K562 (cell line): ENCODE results near the gene SOCS2. TPM values are rescaled to one million over a fixed set of nuclear protein-coding genes. Genes with fewer than 3 reads are reported as not detected.
A peak's percentile ranks its signal among the peaks of the same experiment; 100 is the strongest.

ENCODE experiments used
- ATAC-seq: fragments of 200-7000 bp; cut with Tn5 transposase; 3 replicates; pipeline ENCODE4 v1.9.1; 2020; ENCODE audit warnings: moderate library complexity
- BruUV-seq: library from RNA; stranded (reverse); fragments of 400-500 nt; replicated peaks from 2 replicates; lab custom pipeline; 2021; lab: Mats Ljungman, UMichigan
- CTCF ChIA-PET: fragments of 300-600 bp; formaldehyde crosslinking; extraction: SDS; loops from one replicate; lab custom pipeline; 2021; ENCODE audit warnings: low intra/inter-chr PET ratio; lab: Yijun Ruan, JAX
- POLR2A ChIA-PET: fragments of 300-600, 350-650 bp; sonication (Branson Sonifier 250); formaldehyde crosslinking; extraction: SDS; loops from one replicate; lab custom pipeline; 2021; ENCODE audit warnings: antibody characterized with exemption, inconsistent platforms; lab: Yijun Ruan, JAX
- DNase-seq, 4 experiments: peaks; one replicate each; pipeline versions ENCODE4 v3.0.0 to v3.0.0-alpha.2; 2011 to 2018; ENCODE audit warnings: low spot score in 3 of 4, mixed read lengths in 3 of 4; ENCODE audit errors: extremely low read depth in 1 of 4
- FAIRE-seq: peaks from 2 replicates; lab custom pipeline; 2011; peaks lifted over from hg19 to GRCh38; lab: Jason Lieb, UNC
- H2AFZ ChIP-seq: 2 replicates; pipeline ENCODE4 v1.6.0; 2011; ENCODE audit warnings: low read depth, low read length, control low read depth, inconsistent platforms
- H3K27ac ChIP-seq: fragments of 200-600 bp; 3 replicates; pipeline ENCODE4 v1.8.0; 2011; ENCODE audit warnings: low read depth, mild to moderate bottlenecking, control low read depth, inconsistent platforms, low read length, moderate library complexity, mixed read lengths; ENCODE audit errors: extremely low read depth
- H3K27me3 ChIP-seq, 2 experiments: fragments of 300-600 bp in 1 of 2; 2 replicates in 1 of 2; 3 replicates in 1 of 2; pipeline versions ENCODE4 v1.6.0 to v1.8.0; 2011; ENCODE audit warnings: inconsistent platforms in 2 of 2, low read length in 2 of 2, mild to moderate bottlenecking in 1 of 2, mixed read lengths in 1 of 2, moderate library complexity in 1 of 2; ENCODE audit not compliant: control insufficient read depth in 2 of 2, insufficient read depth in 2 of 2
- H3K36me3 ChIP-seq: fragments of 300-600 bp; 3 replicates; pipeline ENCODE4 v1.8.0; 2011; ENCODE audit warnings: mild to moderate bottlenecking, low read length, inconsistent platforms; ENCODE audit not compliant: control insufficient read depth, insufficient read depth
- H3K4me1 ChIP-seq, 2 experiments: fragments of 200-600 bp in 1 of 2; replicated peaks in 1 of 2; 2 replicates in 1 of 2; 3 replicates in 1 of 2; pipeline versions ENCODE4 v1.5.1 to v1.8.0; 2011; ENCODE audit warnings: inconsistent platforms in 2 of 2, low read length in 2 of 2, mild to moderate bottlenecking in 1 of 2, mixed read lengths in 1 of 2, moderate library complexity in 1 of 2; ENCODE audit not compliant: control insufficient read depth in 2 of 2, insufficient read depth in 2 of 2
- H3K4me2 ChIP-seq: 2 replicates; pipeline ENCODE4 v1.6.1; 2011; ENCODE audit warnings: low read length, control low read depth, inconsistent platforms, mixed read lengths; ENCODE audit not compliant: insufficient read depth
- H3K4me3 ChIP-seq: fragments of 200-600 bp; sonication (generic), shearing (Covaris generic); 2 replicates; pipeline ENCODE4 v1.5.1; 2016; ENCODE audit warnings: control low read depth, inconsistent platforms
- H3K79me2 ChIP-seq: fragments of 200-600 bp; 3 replicates; pipeline ENCODE4 v1.8.0; 2011; ENCODE audit warnings: low read length, inconsistent platforms; ENCODE audit not compliant: control insufficient read depth, insufficient read depth
- H3K9ac ChIP-seq, 2 experiments: 2 replicates each; pipeline versions ENCODE4 v1.6.0 to v1.6.1; 2011; ENCODE audit warnings: low read depth in 2 of 2, low read length in 2 of 2, control low read depth in 1 of 2, inconsistent platforms in 1 of 2, mild to moderate bottlenecking in 1 of 2, mixed read lengths in 1 of 2; ENCODE audit not compliant: insufficient read depth in 1 of 2
- H3K9me1 ChIP-seq: one replicate; pipeline ENCODE4 v1.6.0; 2011; ENCODE audit warnings: inconsistent platforms, mild to moderate bottlenecking, low read length, moderate library complexity; ENCODE audit not compliant: control insufficient read depth, insufficient read depth
- H3K9me3 ChIP-seq: replicated peaks from 2 replicates; pipeline ENCODE4 v1.5.1; 2011; ENCODE audit warnings: low read depth, low read length, inconsistent platforms; ENCODE audit not compliant: control insufficient read depth, insufficient read depth
- H4K20me1 ChIP-seq: replicated peaks from 2 replicates; pipeline ENCODE4 v1.6.1; 2011; ENCODE audit warnings: low read length, inconsistent platforms, mixed read lengths; ENCODE audit not compliant: control insufficient read depth, insufficient read depth
- BRF1 ChIP-seq: IDR thresholded peaks from 3 replicates; pipeline ENCODE4 v1.6.1; 2011; ENCODE audit warnings: borderline replicate concordance, mild to moderate bottlenecking; ENCODE audit not compliant: insufficient read length; ENCODE audit errors: extremely low read depth
- CBFA2T2 ChIP-seq: fragments of 450-650 bp; conservative IDR thresholded peaks from 2 replicates; pipeline ENCODE4 v1.6.1; 2017; ENCODE audit warnings: mild to moderate bottlenecking
- CTCF ChIP-seq, 3 experiments: IDR thresholded peaks in 2 of 3; conservative IDR thresholded peaks in 1 of 3; 2 replicates each; pipeline ENCODE4 v1.5.1; 2011 to 2012; ENCODE audit warnings: low read length in 3 of 3, mild to moderate bottlenecking in 3 of 3, control low read depth in 2 of 3, improper control_type of control experiment in 1 of 3, inconsistent platforms in 1 of 3, low read depth in 1 of 3, mixed read lengths in 1 of 3, moderate library complexity in 1 of 3; ENCODE audit not compliant: insufficient read depth in 2 of 3
- DIDO1 ChIP-seq: fragments of 450-650 bp; IDR thresholded peaks from 2 replicates; pipeline ENCODE4 v1.6.1; 2016; ENCODE audit warnings: low read depth, missing biosample characterization, missing genetic modification characterization
- ESRRA ChIP-seq: fragments of 450-650 bp; IDR thresholded peaks from 2 replicates; pipeline ENCODE4 v1.6.1; 2014; ENCODE audit warnings: low read depth, mild to moderate bottlenecking, moderate library complexity, borderline replicate concordance
- EZH2 ChIP-seq: IDR thresholded peaks from 2 replicates; pipeline ENCODE4 v1.6.1; 2012; ENCODE audit warnings: low read depth, mild to moderate bottlenecking, inconsistent platforms, low read length, borderline replicate concordance
- HLTF ChIP-seq: fragments of 450-650 bp; IDR thresholded peaks from 2 replicates; pipeline ENCODE4 v1.6.1; 2016
- ILK ChIP-seq: fragments of 450-650 bp; IDR thresholded peaks from 2 replicates; pipeline ENCODE4 v1.6.1; 2016; ENCODE audit warnings: missing genetic modification characterization, low read depth, mild to moderate bottlenecking, missing compliant biosample characterization, moderate library complexity, borderline replicate concordance
- KDM1A ChIP-seq, 2 experiments: fragments of 450-650 bp; IDR thresholded peaks; 2 replicates each; pipeline ENCODE4 v1.6.1; 2016; ENCODE audit warnings: mild to moderate bottlenecking in 2 of 2
- MLLT1 ChIP-seq, 2 experiments: fragments of 450-650 bp; IDR thresholded peaks; 2 replicates each; pipeline ENCODE4 v1.6.1; 2016
- RAD21 ChIP-seq, 2 experiments: fragments of 250-450 bp in 1 of 2; fragments of 450-650 bp in 1 of 2; sonication (Bioruptor Pico) in 1 of 2; formaldehyde crosslinking in 1 of 2; IDR thresholded peaks in 1 of 2; conservative IDR thresholded peaks in 1 of 2; 2 replicates each; pipeline versions ENCODE4 v1.4.0 to v1.8.0; 2020 to 2022; ENCODE audit warnings: mild to moderate bottlenecking in 2 of 2, moderate library complexity in 1 of 2
- SRSF7 ChIP-seq: fragments of 200-400 bp; formaldehyde crosslinking; optimal IDR thresholded peaks from 2 replicates; pipeline ENCODE3; 2017; ENCODE audit warnings: mild to moderate bottlenecking, low read depth, low read length
- TAL1 ChIP-seq: fragments of 450-650 bp; IDR thresholded peaks from 2 replicates; pipeline ENCODE4 v1.6.1; 2016; ENCODE audit warnings: mild to moderate bottlenecking
- TCF3 ChIP-seq: sonication (generic); formaldehyde crosslinking; IDR thresholded peaks from 2 replicates; pipeline ENCODE4 v1.4.0; 2020; ENCODE audit warnings: mild to moderate bottlenecking, missing genetic modification reagents
- TRIM28 ChIP-seq: fragments of 450-650 bp; IDR thresholded peaks from 2 replicates; pipeline ENCODE4 v1.6.1; 2017
- ZNF561 ChIP-seq: fragments of 450-650 bp; formaldehyde crosslinking; conservative IDR thresholded peaks from 2 replicates; pipeline ENCODE4 v1.4.0; 2020; ENCODE audit warnings: mild to moderate bottlenecking, moderate library complexity
- WGBS: fragments of 100-300 bp; shearing (Covaris generic); methylation state at CpG from one replicate; pipeline ENCODE4 v1.1.6; 2016; ENCODE audit warnings: low coverage, mixed read lengths; ENCODE audit not compliant: insufficient coverage; ENCODE audit errors: missing lambda C conversion rate; 5-methylcytosine and 5-hydroxymethylcytosine counted together
- in situ Hi-C: fragments of 300-500 bp; cut with MboI; formaldehyde crosslinking; loops from 4 replicates; pipeline ENCODE4 v1.15.0; 2018; ENCODE audit warnings: inconsistent platforms, mixed read lengths
- intact Hi-C: fragments of 100-400 bp; cut with micrococcal nuclease; formaldehyde crosslinking; loops from 2 replicates; pipeline ENCODE4 v1.14.2; 2022
- polyA plus RNA-seq, 8 experiments: library from polyadenylated mRNA; depleted of rRNA in 4 of 8; stranded (reverse) in 5 of 8; unstranded in 3 of 8; fragments of >200 nt; fragmentation: Nextera tagmentation in 2 of 8; fragmentation: Illumina TruSeq in 1 of 8; extraction: Ambion mirVana in 2 of 8; extraction: Trizol in 1 of 8; gene quantifications; 2 replicates each; pipeline versions ENCODE4 v1.2.1 to v1.2.3, GENCODE V29; 2011 to 2014; ENCODE audit warnings: inconsistent platforms in 1 of 8, missing spikeins in 1 of 8
- total RNA-seq, 7 experiments: library from RNA; depleted of rRNA in 6 of 7; stranded (reverse); fragments of >200 nt in 6 of 7; fragmentation: Illumina TruSeq in 2 of 7; extraction: Trizol in 2 of 7; gene quantifications; 2 replicates each; pipeline versions ENCODE4 v1.2.1 to v1.2.3, GENCODE V29; 2011 to 2021; ENCODE audit warnings: low replicate concordance in 1 of 7

Gene SOCS2
- total and polyA plus RNA-seq, 9 of the 15 experiments (the other 6 are each of a cell fraction or from before 2014, with no cell fraction given) = 37.0 to 162 (median 98.7) TPM

- WGBS = 12% methylated on average over 6 of the region's 6 CpGs
- ChIA-PET POLR2A (interaction anchor here (0.6 to 0.9 kb wide), 2 partner anchors 18 to 150 kb away, joined by 3 to 5 read pairs; no protein-coding TSS in a partner anchor), CTCF (interaction anchor here (1.0 kb wide), 1 partner anchor 61 kb away, joined by 3 read pairs; no protein-coding TSS in a partner anchor)
- H3K4me2 ChIP-seq = no peak overlapping the region
- in situ Hi-C loops (no loop called here), intact Hi-C loops (loop anchor here (10.0 kb wide), 1 partner anchor 569 kb away; no protein-coding TSS in a partner anchor)
- H3K4me1 ChIP-seq = peaks cover 11 to 15% of the 10 kb centered on the region in 2 experiments
- DNase-seq (peak; percentile 33 to 64 (median 46)), FAIRE-seq (peak; percentile 68), ATAC-seq (peak; percentile 88)
- no peak overlapping the region for H3K4me3 ChIP-seq
- H2AFZ ChIP-seq = 0 out of 2 replicates have a peak overlapping the region, but pooled peaks have one; percentile 14
- H3K9me1 ChIP-seq = no peaks in the 10 kb centered on the region
- H3K27ac ChIP-seq = peak overlapping the region; percentile 17; the same call in 1 of the 3 replicates
- no peak overlapping the region; a peak in 2 of 4 replicates for H3K9ac ChIP-seq
- BruUV-seq = no TSS peak
- H3K9me3 ChIP-seq = no peaks in the 10 kb centered on the region
- no peaks in the 10 kb centered on the region for H3K27me3 ChIP-seq
- no peaks in the 10 kb centered on the region for H3K79me2 ChIP-seq
- H4K20me1 ChIP-seq = no peaks in the 10 kb centered on the region
- H3K36me3 ChIP-seq = peaks cover 28% of the 10 kb centered on the region; the same call in 2 of the 3 replicates
- TF ChIP-seq TRIM28 (no peak), KDM1A (IDR thresholded peaks at IDR 0.05) (peak; percentile 34 to 41; a peak in 3 of 4 replicates), DIDO1 (tag) (no peak), TAL1 (0 out of 2 replicates have a peak, but pooled peaks have one; percentile 15), BRF1 (no peak), EZH2 (no peak), CTCF (IDR thresholded peaks at IDR 0.05 in 2 of 3, conservative IDR thresholded peaks at IDR 0.05 in 1 of 3; ENCODE audit: insufficient read depth in 2 of 3, low read depth in 1 of 3, low read length in 3 of 3) (peak; percentile 45 to 60 (median 56)), CBFA2T2 (peak; percentile 31; the same call in 1 of the 2 replicates), RAD21 (CRISPR knock-in tag; conservative IDR thresholded peaks at IDR 0.05 in 1 of 2, IDR thresholded peaks at IDR 0.05 in 1 of 2) (peak; percentile 32 to 66), TCF3 (peak; percentile 68), ZNF561 (CRISPR knock-in tag) (no peak), ILK (tag) (no peak), MLLT1 (IDR thresholded peaks at IDR 0.05) (peak in 1 of 2 experiments; percentile 70; a peak in 2 of 4 replicates), SRSF7 (no peak), HLTF (no peak), ESRRA (peak; percentile 61; the same call in 1 of the 2 replicates)
These were observed 8.5 kb upstream of the SOCS2 start for GRCh38 chr12:93563807-93564538.
